CD4-positive, alpha-beta T cell treated with Interleukin-4 for 4 hours (primary cell): Measurements from ENCODE around the gene PAEP.
"Not testable (repeated sequence)": the region's sequence is repeated elsewhere in the genome, so short reads cannot be mapped to it uniquely, and the experiment has no call there.

Experiments used
- DNase-seq: peaks from one replicate; pipeline ENCODE4 v3.0.0-alpha.2; 2020

The PAEP gene

DNA sequence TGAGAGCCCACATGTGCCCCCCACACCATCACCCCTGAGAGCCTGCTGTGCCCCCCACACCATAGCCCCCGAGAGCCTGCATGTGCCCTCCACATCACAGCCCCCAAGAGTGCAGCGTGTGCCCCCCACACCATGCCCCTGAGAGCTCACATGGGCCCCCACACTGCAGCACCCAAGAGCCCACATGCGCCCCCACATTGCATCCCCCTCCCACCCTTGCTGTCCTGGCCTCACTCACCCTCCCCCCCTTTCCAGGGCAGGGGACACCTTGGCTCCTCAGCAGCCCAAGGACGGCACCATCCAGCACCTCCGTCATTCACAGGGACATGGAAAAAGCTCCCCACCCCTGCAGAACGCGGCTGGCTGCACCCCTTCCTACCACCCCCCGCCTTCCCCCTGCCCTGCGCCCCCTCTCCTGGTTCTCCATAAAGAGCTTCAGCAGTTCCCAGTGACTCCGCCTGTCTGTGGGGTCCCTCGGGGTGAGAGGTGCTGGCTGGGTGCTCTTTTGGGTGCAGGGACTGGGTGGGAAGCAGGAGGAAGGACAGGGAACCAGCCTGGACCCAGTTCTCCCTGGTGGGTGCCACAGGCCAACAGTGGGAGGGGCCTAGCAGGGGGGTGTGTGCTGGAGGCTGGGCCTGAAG, 35.3 kb upstream of the PAEP start:
- DNase-seq = no peak

DNA sequence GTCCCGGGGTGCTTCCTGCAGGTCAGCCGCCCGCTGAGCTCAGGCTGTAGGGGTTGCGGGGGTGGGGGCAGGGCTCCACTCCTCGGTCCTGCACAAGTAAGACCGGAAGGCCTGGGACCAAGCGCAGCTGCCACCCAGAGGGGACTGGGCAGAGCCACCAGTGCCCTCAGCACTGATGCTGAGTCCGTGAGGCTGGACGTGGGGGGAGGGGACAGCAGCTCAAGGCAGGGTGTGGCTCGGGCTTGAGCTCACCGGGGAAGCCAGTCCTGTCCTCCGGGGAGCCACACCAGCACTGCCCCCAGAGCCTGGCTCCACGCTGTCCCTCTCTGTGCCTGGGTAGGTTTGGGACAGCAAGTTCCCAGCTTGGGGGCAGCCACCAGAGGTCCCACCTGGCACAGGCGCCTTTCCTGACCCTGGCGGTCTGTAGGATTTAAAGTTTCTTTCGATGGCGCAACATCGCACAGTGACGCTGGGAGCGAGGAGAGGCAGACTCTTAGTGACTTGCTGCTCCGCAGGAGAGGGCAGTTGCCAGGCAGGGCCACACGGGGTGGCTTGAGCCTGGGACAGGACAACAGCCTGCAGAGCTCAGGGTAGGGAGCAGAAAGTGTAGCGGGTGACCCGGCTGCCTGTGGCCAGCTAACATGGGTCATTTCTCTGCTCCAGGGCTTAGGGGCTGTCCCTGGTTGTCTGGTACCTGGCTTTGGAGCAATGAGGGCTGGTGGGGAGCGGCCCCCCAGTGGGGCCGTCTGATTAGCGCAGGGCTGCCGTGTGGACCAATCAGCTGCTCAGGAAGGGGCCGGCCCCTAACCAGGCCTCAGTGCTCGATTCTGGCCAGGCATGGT, 34.6 kb upstream of the PAEP start:
- DNase-seq = no peak

DNA sequence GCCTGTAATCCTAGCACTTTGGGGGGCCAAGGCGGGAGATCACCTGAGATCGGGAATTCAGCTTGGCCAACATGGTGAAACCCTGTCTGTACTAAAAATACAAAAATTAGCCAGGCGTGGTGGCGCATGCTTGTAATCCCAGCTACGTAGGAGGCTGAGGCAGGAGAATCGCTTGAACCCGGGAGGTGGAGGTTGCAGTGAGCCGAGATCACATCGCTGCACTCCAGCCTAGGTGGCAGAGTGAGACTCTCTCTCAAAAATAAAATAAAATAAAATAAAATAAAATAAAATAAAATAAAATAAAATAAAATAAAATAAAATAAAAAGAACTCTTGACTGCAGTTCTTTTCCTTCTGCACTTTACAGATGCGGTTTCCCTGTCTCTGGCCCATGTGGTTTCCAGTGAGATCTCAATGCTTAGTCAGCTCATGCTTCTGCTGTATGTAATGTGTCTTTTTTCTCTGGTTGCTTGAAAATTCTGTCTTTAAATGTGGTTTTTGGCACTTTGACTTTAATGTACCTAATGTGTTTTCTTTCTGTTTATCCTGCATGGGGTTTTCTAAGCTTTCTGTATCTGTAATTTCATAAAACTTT, 32.6 kb upstream of the PAEP start:
- not testable (repeated sequence) for DNase-seq

DNA sequence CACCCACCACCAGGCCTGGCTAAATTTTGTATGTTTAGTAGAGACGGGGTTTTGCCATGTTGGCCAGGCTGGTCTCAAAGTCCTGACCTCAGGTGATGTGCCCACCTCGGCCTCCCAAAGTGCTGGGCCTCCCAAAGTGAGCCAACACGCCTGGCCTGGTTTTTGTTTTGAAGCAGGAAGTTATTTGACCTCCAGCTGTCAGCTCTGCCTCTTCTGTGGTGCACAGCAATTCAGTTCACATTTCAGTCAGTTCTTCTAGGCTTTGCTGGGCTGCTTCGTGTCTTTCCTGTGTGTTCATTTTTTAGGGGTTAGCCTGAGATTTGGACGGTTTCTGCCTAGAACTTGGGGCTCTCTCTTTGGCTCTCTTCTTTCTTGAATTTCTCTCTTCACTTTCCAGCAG, 31.4 kb upstream of the PAEP start:
- DNase-seq = no peak

DNA sequence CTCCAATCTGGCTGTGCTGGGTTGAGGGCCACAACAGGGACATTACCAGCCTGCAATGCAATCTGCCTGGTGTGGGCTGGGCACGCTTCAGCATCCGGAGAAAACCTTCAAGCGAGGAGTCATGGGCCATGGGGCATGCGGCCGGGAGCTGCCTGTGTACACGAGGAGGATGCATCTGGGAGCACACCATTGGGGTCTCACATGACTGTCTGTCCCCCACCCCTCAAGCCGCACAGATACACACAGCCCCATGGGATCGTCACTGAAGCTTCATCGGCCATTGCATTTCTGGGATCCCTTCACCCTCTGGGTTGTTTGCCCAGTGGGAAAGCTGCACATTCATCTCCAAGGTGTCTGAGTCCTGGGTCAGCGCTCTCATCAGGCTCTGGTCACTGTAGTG, 30.5 kb upstream of the PAEP start:
- no peak for DNase-seq

DNA sequence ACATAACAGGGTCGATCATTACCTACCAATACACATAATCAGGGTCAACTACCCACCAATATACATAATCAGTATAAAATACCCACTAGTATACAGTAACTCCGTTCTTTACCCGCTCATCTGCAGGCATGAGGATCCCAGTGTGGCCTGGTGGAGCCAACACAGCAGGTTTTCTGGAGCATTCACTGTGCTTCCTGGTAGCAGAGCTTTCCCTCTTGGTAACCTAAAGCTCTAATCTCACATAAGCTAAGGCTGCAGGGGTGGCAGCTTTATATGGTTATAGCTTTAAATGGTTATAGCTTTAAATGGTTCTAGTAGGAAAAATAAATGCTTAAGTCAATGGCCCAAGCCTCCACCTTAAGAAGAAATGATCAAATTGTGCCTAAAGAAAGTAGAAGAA, 28.4 kb upstream of the PAEP start:
- no peak for DNase-seq

DNA sequence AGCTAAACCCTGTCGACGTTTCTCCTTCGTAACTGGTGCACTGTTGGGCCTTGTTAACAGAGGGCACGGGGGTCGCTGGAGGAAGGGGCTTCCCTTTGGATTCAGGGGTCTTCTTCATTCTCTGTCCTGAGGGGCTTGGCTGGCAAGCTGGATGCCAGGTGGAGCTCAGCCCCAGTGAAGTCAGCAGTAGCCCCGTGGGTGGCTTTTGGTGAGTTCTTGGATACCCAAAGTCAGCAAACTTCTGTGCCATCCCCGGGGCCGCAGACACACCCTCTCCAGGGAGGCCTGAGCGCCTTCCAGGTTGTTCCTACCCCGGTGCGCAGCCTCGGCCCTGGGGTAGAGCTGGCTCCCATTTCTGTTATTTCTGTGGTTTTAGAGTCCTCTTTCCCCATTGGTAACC, 27.9 kb upstream of the PAEP start:
- DNase-seq = no peak

DNA sequence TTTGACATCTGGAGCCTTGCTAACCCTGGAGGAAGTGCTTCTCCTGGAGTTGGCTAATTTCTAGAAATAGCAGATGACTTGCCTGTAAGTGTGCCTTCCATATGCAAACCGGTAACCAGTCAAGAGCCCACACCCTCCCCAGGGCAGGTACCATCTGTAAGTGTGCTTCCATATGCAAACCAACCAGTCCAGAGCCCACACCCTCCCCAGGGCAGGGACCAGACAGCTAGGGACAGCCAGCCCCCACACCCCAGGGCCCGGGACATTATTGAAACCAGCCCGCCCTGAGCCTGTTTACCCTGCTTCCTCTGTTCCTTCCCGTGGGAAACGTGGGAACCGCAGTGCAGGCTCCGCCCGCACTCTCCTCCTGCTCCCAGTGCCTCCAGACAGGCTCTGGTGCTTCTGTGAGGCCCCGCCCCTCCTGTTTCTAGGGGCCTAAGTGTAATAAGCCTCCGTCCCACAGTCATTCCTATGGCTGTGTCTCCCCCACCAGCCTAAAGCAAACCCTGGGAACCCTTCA, 27.3 kb upstream of the PAEP start:
- DNase-seq = not testable (repeated sequence)

DNA sequence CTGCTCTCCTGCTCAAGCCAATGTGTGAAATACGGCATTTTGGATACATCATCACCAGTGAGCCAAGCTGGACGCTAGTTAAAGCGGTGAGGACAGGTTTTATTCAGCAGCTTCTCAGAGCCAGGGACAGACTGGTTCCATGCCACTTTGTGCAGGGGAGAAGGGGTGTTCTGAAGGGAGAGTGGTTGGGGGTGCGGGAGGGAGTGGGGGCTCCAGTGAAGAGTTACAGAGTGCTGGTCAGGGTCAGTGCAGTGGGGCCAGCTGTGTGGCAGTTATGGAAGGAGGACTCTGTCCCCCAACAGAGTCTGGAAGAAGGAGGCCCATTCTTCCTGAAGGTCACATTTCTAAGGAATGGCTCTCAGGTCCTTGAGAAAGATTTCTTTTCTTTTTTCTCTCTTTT, 26.7 kb upstream of the PAEP start:
- not testable (repeated sequence) for DNase-seq

DNA sequence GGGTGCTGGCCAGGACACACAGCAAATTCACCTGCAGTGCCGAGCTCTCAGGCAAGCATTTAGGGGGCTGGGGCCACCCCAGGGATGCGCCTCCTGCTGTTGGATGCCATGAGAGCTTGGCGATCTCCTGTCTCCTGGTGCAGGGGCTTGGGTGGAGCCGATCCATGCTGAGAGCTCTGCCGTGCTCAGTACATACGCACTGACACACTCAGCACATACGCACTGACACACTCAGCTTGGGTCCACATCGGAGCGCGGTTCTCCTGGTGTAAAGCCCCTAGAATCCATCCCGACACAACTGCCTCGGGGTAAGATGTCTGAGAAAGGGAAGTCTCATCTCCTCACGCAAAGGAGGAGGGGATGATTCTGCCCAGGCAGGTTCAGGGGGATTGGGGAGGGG, 25.9 kb upstream of the PAEP start:
- DNase-seq = not testable (repeated sequence)

DNA sequence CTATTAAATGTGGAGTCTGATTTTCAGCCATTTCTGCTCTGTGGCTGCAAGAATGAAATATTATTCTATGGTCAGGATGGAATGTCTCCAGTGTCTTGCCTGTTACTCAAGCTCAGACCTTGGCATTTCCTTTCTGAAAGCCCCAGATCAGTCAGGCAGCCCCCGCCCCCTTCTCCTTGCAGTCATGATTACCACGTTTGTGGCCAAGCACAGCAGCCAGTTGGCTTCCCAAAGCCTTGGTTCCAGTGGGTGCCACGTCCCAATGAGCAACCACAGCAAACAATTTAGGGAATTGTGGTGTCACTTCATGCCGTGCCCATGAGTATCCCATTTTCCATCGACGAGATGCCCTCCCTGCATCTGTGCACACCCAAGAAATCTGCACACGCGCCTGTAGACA, 25.3 kb upstream of the PAEP start:
- no peak for DNase-seq

DNA sequence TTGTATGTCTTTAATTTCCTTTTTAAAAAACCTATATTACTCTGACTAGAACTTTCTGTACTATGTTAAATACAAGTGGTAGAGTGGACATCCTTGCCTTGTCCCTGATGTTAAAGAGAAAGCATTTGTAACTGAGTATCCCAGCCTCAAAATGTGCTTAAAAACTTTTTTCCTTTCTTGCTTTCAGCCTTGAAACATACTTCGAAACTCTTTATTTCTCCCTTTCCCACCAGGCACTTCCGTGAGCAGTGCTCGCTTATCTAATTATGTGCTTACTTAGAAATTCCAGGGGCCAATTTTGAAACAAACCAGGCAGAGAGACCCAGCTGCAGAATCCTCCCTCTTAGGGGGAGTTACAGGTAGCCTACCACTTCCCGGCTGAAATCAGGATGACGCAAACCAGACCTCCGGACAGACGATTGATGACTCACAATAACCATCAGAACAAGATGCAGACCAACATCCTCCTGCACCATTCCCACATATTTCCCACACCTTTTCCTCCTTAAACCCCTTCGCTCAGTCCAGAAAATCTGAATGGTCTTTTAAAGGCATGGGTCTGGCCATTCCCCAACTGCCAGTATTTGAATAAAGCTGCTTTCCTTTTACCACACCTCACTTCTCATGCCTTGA, 18.2 kb upstream of the PAEP start:
- not testable (repeated sequence) for DNase-seq

DNA sequence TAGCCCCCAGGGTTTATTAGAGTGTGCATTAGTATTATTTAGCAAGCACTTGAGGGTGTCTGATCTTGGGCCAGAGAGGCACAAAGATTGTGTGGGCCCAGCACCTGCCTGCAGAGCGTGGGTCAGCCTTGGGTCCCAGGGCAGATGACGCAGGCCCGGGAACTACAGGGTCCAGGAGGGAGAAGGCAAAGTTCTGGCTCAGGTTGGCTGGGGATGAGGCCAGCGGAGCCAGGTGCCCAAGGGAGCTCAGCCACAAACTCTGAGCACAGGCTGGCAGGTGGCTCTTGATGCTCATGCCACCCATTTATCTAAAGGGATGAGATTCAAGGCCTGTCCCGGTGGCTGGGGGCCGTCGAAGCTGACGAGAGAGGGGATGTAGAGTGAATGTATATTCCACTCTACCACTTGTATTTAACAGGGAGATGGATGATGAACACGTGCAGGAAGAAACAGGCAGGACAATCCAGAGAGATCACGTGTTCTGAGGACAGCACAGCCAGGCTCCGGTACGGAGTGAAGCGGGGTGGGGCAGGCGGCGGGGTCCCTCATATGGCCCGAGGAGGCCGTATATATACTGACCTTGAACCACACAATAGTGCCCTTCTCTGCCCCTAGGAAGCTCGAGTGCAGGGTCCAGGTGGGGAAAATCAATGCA, 16.4 kb upstream of the PAEP start:
- no peak for DNase-seq

DNA sequence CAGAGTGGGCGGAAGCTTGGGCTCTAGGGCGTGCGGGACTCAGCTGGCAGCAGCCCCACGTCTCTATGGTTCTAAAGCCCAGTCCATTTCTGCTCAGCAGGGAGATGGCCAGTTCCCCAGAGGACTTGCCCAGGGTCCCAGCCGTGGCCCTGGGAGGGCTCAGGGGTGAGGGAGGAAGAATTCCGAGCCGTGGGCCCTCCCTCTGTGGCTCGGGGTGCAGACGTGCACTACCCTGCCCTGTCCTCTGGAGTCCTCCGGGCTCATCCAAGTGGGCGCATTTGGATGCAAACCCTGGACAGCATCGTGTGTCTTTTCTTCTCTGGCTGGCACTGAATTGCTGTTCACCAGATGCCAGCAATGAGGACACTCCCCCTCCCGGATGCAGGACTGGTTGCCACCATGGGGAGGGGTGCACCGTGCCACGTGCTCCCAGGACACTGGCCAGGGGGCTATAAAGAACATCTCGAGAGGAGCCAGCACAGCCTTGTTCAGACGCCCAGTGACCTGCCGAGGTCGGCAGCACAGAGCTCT, 15.8 kb upstream of the PAEP start, which contains the start of gene OBP2A:
Gene OBP2A (plus strand): TSS at position 481 of the 531 bp plus-strand sequence. CDS start 55 bp downstream, outside the sequence.
- DNase-seq = not testable (repeated sequence)

DNA sequence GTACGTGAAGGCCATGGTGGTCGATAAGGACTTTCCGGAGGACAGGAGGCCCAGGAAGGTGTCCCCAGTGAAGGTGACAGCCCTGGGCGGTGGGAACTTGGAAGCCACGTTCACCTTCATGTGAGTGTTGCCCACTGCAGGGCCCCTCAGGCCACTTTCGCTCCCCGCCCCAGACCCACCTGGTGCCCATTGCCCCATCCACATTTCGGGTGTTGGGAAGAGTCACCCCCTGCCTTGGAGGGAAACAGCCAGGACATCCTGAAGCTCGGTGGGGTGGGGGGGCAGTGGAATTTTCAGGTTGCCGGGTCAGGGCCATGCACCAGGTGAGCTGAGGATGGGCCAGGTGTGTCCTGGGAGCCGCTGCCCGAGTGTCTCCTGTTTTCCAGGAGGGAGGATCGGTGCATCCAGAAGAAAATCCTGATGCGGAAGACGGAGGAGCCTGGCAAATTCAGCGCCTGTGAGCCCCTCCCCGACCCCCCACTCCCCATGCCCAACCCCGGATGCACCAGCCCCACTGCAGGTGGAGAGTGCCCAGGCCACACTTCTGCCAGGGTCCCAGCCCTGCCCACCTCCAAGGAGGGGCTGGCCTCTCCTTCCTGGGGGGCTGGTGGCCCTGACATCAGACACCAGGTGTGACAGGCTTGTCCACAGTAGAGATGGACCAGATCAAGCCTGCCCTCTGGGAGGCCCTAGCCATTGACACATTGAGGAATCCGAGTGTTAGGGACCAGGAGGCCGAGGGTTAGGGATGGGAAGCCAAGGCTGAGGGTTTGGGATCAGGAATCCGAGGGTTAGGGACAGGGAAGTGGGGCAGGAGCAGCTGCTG, 14.6 kb upstream of the PAEP start:
- not testable (repeated sequence) for DNase-seq

DNA sequence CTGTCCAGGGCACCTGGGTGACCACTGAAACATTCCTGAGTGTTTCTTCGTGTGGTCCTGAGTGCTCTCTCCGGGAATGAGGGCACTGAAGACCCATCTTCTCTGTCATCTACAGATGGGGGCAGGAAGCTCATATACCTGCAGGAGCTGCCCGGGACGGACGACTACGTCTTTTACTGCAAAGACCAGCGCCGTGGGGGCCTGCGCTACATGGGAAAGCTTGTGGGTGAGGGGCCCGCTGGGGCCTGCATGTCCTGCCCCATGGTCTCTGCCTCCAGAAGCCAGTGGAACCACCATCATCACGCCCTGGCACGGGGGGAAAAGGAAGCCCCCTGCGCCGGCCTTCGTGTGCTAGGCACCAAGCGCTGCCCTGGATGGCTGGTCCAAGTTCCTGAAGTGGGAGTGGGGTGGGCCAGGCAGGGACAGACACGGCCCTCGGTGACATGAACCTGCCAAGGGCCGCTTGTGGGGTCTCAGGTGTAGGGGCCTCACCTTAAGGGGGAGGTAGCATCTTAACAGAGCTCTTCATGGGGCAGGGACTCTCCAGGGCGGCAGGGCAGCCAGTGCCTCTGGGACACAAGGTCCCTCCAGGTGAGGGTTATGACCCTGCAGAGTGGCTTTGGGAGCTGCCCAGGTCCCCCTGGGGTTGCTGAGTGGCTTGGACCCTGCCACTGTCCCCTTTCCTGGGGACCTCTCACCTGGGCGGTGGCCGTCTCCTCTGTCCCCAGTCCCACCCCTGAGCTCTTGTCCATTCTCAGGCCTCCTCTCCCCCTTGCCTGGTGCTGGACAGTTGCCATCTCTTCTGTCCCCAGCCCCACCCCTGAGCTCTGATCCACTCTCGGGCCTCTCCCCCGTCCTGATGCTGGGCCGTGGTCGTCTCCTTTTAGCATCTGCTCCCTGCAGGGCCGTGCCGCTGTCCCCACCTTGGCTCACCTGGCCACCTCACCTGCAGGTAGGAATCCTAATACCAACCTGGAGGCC, 13.5 kb upstream of the PAEP start:
- DNase-seq = no peak

DNA sequence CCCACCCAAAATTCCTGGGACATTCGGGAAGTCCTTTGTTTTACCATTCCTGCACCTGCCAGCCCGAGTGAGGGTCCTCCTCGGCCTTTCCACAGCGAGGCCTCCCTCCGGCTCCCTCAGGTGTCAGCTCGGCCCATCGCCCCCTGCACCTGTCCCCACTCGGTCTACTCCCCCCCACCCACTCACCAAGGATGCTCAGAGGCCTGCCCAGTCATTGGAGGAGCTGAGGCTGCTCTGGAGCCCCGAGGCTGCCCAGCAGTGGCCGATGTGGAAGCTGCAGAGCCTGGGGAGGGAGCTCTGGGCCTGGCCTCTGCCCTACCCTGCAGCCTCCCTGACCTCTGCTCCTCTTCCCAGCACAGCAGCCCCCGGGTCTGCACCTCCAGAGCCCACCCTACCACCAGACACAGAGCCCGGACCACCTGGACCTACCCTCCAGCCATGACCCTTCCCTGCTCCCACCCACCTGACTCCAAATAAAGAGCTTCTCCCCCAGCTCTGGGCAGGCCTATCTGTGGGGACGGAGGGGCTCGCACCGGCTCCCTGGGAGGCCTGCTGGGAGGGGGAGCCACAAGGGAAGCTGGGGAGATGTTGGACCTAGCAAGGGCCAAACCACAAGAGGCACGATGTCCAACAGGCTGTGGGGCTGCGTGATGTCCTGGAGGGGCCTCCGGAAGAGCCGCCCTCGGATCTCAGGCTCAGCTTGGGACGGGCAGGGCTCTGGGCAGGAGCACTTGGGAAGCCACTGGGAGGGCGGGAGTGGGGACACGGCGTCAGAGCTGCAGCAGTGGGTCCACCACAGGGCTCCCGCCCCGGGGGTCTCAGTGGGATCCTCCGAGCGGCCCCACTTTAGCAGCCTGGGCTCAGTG, 11.8 kb upstream of the PAEP start:
- DNase-seq = not testable (repeated sequence)

DNA sequence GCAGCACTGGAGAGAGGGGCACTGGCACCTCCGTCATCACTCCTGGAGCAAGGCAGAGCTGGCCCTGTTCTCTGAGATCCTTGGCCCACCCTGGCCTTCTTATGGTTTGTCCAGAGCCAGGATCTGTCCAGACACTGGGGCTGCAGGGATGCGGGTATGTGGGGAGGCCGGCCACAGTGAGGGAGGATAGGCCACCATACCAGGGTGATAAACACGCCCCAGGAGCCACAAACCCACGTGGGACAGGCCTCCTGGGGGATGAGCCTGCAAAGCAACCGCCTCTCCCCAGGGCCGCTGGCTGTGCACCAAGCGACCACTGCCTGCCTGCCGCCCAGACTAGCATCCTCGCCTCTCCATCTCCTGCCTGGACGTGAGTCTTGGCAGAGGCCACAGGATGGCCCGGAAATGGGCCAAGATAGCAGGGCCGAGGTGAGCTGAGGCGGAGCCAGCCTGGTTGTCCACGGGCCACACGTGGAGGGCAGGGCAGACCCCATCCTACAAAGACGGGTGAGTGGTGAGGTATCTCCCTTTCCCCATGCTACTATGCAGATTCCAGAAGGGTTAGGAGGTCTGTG, 11.1 kb upstream of the PAEP start:
- DNase-seq = no peak

DNA sequence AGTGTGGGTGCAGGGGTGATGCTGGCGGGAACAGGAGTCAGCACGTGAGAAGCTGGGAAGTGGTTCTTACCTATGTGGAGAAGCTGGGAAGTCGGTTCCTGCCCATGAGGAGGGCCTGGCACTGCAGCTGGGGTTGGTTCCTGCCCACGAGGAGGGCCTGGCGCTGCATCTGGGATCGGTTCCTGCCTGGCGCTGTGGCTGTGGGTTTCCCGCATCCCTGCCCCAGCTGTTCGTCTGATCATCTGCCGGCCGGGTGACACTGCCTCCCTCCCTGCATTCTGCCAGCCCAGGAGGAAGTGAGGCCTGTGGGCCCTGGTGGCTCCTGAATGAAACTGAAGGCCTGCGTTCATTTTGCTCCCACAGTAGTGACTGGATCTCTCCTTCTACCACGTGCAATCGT, 10.5 kb upstream of the PAEP start:
- DNase-seq = no peak
